ENCODE results near the gene CACNA2D4. TPM values are rescaled to one million over a fixed set of nuclear protein-coding genes. Genes with fewer than 3 reads are reported as not detected.

The CACNA2D4 gene
- total RNA-seq, 4 donors from 2014 or later: 3.3 to 29.1 (median 11.5) TPM

DNA sequence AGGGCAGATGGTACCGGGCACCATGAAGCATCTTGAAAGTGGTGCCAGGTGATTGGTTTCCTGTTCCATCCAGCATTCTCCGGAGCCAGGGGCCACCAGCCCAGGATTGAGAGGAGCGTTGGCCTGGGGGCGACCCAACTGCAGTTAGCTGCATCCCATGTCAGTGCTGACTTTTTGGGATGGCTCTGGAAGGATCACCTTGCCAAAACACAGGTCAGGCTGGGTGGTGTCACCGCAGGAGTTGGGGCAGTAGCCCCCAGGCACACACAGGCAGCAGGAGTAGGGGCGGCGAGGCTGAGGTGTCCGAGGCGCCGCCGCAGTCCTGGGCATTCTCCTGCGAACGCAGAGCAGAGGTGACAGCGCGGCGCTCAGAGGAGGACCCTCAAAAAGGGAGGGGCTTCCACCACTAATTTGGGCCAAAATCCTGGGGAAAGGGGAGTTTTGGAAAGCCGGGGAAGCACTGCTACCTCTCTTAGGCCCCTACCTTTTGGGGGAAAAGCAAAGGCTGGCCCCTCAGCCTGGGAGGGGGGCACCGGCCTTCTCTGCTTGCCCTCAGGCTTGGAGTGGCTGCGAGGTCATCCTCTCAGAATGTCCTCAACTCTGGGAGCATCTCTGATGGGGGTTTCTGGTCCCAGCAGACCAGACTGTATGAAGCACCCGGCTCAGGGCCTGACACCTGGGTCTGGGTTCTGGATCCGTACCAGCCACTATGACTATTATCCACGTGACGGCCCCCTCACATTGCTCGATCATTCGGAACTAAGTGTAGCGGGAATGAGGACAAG is 124.8 kb downstream of the CACNA2D4 start:
- TF ChIP-seq, protein P1, sequence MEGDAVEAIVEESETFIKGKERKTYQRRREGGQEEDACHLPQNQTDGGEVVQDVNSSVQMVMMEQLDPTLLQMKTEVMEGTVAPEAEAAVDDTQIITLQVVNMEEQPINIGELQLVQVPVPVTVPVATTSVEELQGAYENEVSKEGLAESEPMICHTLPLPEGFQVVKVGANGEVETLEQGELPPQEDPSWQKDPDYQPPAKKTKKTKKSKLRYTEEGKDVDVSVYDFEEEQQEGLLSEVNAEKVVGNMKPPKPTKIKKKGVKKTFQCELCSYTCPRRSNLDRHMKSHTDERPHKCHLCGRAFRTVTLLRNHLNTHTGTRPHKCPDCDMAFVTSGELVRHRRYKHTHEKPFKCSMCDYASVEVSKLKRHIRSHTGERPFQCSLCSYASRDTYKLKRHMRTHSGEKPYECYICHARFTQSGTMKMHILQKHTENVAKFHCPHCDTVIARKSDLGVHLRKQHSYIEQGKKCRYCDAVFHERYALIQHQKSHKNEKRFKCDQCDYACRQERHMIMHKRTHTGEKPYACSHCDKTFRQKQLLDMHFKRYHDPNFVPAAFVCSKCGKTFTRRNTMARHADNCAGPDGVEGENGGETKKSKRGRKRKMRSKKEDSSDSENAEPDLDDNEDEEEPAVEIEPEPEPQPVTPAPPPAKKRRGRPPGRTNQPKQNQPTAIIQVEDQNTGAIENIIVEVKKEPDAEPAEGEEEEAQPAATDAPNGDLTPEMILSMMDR (IDR thresholded peaks at IDR 0.05; ENCODE audit: low read depth): no peak

DNA sequence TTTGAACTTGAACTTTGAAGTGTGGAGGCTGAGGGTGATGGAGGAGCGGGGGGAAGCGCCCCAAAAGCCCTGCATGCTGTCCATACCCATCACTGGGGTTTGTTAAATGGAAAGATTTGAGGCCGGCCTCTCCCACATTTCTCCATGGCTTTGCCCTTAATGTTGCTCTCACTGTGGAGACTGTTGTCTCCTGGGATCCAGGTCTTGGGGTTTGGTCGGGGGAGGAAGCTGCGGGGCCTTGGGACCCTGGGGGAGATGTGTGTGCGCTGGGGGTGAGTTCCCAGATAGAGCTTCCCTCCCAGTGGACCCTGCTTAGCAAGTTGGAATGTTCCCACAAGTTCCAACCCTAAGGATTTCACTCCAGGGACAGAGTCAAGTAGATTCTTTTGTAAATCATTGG is 126.0 kb downstream of the CACNA2D4 start:
- TF ChIP-seq, protein P1 (IDR thresholded peaks at IDR 0.05; ENCODE audit: low read depth): no peak

DNA sequence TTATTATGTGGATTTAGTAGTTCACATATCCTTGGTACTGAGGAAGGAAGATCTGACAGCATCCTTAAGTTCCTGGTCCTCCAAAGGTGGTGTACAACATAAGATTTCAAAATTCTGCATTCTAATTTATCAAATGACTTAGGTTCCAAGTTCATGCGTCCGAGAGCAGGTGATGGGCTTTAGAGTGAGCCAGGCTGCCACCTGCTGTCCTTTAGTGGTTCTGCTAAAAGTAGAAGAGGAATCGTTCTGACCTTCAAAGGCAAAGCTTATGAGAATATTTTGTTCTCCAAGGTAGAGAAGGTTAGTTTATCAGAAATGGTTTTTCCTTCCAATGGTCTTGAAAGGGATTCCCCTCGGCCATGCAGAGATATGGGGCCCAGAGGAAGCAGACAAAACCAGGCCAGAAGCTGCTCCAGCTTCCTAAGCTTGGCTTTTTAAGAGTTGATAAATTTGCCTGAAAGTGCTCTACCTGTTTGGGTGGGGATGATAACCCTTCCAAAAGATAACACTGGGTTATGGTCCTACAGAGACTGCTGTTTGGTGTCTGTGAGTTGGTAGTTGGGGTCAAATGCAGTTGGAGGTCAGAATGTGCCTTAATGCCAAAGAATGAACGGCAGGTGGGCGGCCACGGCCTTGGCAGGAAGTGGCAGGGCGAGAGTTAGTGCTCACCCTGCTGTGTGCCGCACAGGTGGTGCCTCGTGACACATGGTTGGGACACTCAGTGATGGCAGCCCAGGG is 127.2 kb downstream of the CACNA2D4 start:
- TF ChIP-seq, protein P1 (IDR thresholded peaks at IDR 0.05; ENCODE audit: low read depth): no peak

DNA sequence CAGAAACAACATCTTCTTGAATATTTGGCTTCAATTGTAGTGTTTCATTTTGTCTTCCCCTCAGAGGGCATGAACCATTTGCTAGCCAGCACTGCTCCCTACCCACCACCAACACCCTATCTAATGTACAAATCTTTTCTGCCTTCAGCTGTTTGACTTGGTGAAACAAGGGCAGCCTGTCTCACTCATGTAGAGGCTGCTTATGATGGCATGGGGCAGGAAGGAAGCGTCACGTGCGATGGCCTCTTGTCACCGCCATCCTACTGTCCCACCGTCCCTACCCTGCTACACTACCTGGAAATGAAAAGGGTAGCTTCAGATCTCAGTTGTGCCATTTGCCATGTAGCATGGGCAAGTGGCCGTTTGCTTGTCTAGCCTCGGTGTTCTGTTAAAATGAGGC is 128.0 kb downstream of the CACNA2D4 start:
- TF ChIP-seq, protein P1 (IDR thresholded peaks at IDR 0.05; ENCODE audit: low read depth): no peak

DNA sequence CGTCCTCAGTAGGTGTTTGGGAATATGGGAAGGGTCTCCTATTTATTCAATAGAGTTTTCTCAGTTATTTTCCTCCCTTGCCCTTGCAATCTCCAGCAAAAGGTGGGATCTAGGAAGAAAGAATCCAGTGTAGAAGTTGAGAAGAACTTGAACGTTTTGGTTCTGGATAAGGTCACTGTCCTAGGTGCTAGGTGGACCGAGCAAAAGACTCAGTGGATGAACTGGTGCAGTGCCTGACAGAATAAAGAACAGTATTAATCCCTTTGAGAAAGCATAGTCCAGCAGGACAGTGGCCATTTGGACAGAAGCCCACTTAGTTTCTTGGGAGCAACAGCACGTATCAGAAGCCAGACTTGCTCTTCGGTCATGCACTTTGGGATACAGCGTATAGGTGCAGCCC is 130.7 kb downstream of the CACNA2D4 start:
- TF ChIP-seq, protein P1 (IDR thresholded peaks at IDR 0.05; ENCODE audit: low read depth): no peak

DNA sequence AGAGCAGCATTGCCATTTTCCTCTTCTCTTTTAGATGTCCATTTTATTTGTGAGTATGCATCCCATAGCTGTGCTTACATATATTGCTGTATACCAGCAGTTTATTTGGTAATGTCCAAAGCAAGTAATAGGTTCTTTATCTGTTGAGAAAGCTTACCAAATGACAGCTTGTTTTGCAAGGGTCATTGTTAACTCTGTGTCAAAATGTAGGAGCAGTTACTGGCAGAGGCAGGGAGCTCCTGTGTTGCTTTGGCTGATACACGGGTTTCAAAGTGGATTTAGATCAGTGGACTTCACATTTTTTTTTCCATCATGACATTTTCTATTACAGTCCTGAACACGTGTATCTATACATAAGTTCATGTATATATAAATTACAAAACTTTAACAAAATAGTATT is 136.2 kb downstream of the CACNA2D4 start:
- TF ChIP-seq, protein P1 (IDR thresholded peaks at IDR 0.05; ENCODE audit: low read depth): no peak

DNA sequence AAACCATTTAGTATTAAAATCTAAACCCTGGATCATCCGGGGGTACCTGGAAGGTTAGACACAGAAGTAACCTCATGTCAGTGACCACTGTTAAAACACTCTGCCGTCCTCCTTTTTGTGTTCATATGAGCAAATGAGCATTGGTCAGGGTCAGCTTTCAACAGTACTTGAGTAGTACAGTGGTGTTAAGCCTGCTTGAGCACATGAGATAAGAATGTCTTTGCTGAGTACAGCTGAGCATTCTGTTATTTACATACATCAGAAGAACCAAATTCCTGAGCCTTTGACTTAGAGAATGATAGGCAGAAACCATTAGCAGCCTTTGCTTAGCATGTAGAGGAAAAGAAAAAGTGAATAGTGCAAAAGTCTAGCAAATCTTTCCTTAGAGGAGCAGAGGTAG is 136.7 kb downstream of the CACNA2D4 start:
- TF ChIP-seq, protein P1 (IDR thresholded peaks at IDR 0.05; ENCODE audit: low read depth): no peak
